D341Med (cell line): ENCODE data around the gene SGIP1.
A peak's percentile ranks its signal among the peaks of the same experiment; 100 is the strongest.

Experiments
- DNase-seq: peaks from one replicate; pipeline ENCODE4 v3.0.0; 2012; ENCODE audit warnings: low spot score

The SGIP1 gene

DNA sequence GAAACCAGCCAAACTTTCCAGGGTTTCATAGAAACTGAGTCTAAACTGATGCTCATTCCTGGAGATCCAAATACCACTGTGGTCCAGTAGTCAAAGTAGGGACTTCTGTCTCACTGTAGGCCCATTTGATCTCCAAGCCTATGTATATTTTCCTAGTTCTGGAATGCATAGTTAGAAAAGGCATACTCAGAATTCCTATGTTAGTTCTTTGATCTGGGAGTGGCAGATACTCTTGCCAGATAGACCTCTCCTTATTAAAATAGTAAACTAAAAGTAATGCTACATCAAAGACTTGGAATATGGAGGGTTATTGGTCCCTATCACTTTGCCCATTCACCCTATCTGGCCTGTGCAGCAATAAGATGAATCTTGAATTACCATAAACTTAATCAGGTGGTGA, 10.4 kb upstream of the SGIP1 start:
- no peak for DNase-seq

- no peak for DNase-seq
Observed at GRCh38 chr1:66525086-66525485, 8.9 kb upstream of the SGIP1 start.

GRCh38 chr1:66526036-66526435, 7.9 kb upstream of the SGIP1 start:
- no peak for DNase-seq

GRCh38 chr1:66526991-66527390, 7.0 kb upstream of the SGIP1 start:
- DNase-seq, result no peak

DNA sequence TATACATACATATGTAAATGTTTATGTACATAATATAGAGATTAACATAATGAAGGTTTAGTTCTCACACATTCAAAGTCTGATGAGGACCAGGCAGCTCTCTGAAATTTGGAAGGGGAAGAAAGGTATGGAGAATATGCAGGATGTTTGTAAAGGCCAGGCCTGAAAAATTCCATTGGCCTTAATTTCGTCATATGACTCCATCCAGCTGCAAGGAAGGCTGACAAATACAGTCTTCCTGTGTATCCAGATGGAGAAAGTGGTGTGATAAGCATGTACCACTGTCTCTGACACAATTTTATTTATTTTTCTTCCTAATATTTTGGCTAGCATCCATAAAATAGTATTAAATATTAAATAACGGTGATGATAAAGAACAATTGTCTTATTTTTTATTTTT, 6.3 kb upstream of the SGIP1 start:
- DNase-seq, result no peak

- no peak for DNase-seq
Observed at GRCh38 chr1:66528580-66528979, 5.4 kb upstream of the SGIP1 start.

DNA sequence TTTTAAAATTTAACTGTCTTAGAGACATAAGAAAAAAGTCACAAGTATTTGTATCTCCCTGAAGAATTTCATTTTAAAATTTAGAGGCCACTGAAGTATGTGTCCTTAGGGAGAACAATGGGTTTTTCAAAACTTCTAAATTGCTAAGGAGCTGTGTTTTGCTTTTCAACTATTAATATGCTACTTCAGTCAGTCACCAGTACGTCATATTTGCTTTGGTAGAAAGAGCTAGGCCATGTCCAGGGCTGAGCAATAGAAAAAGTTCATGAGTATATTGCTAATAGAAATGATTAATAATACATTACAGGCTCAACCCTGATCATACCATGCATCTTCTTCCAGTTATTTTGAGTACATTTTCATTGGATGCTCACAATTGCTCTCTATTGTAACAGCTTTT, 1.7 kb upstream of the SGIP1 start:
- DNase-seq, result no peak

GRCh38 chr1:66532798-66533783, 862 bp upstream of the SGIP1 start:
- DNase-seq, result no peak

GRCh38 chr1:66535061-66535460, 1.1 kb downstream of the SGIP1 start:
- no peak for DNase-seq

- DNase-seq, result no peak
Observed at GRCh38 chr1:66535853-66536252, 1.9 kb downstream of the SGIP1 start.

DNA sequence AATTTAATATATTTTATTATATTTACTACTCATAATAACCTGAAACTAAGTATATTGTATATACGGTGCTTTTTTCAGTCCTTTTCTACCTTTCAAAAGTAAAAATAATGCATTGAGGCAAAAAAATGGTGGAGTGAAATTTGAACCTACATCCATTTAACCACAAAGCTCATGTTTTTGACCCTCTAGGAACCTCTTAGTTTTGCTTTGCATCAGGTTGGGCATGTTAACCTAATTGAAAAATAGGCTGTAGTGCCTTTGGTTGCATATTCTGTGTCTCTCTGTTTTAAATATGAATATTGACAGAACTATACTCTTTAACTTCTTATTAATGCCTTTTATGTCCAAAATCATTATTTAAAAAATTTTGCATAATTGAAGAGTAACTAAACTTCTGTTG, 3.8 kb downstream of the SGIP1 start:
- no peak for DNase-seq

GRCh38 chr1:66539491-66539890, 5.5 kb downstream of the SGIP1 start:
- DNase-seq, result no peak

GRCh38 chr1:66540434-66541032, 6.6 kb downstream of the SGIP1 start:
- DNase-seq, result no peak

GRCh38 chr1:66542314-66542713, 8.4 kb downstream of the SGIP1 start:
- no peak for DNase-seq

- DNase-seq, result no peak
Observed at GRCh38 chr1:66542811-66543767, 9.1 kb downstream of the SGIP1 start.

GRCh38 chr1:66546047-66546810, 12.3 kb downstream of the SGIP1 start:
- DNase-seq, result peak; percentile 25

DNA sequence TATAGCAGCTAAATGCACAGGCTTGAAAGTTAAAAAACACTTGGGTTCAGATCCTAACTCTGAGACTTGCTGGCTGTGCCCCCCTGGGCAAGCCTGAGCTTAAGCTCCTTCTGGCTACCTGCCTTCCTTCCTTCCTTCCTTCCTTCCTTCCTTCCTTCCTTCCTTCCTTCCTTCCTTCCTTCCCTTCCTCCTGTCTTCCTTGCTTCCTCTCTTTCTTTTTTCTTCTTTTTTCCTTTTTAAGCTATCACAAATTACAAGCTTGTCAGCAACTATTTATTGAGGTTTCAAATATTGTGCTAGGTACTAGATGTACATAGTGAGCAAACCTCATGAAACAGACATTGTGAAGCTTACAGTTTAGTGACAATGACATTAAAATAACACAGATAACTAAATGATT, 15.1 kb downstream of the SGIP1 start:
- no peak for DNase-seq

- no peak for DNase-seq
Observed at GRCh38 chr1:66550243-66550642, 16.3 kb downstream of the SGIP1 start.

DNA sequence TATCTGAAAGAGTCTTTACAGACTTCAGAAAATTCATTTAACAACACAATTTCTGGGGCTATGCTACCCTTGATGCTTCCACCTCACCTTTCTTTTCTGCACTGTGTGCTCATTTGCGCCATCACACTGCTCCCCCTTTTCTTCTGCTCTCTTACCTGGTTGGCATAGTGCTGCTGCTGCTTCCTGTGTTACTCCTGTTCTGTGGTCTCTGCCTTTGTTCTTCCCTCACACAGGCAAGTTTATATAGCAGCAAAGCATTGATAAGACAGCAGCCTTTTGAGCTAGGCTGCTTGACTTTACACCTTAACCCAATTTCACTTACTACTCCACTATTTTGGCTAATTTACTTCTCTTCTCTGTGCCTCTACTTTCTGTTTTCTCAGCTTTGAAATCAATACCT, 18.3 kb downstream of the SGIP1 start:
- DNase-seq, result no peak

- DNase-seq, result no peak
Observed at GRCh38 chr1:66552829-66553228, 18.9 kb downstream of the SGIP1 start.

GRCh38 chr1:66553846-66554245, 19.9 kb downstream of the SGIP1 start:
- no peak for DNase-seq

DNA sequence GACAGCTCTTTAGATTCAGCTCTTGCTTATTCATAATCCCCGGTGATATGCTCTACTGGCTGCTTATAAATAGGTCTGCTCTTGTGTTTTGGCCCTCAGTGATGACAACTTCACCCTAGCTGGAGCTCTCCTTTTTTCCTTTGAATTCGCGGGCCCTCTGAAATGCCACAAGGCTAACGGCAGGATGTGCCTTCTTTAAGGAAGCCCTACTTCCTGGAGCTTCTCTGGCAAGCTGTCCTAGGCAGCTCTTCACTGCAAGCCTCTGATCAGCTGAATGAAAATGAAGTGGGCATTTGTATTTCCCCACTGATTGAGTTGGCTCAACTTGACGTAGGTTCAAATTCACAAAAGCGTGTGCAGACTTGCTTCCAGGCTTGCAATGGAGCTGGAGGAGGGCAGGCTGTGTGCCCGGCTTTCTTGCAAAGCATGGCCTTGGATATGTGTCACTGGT, 22.2 kb downstream of the SGIP1 start:
- DNase-seq, result no peak
